ENCODE measurements around the gene HHAT.

The HHAT gene

DNA sequence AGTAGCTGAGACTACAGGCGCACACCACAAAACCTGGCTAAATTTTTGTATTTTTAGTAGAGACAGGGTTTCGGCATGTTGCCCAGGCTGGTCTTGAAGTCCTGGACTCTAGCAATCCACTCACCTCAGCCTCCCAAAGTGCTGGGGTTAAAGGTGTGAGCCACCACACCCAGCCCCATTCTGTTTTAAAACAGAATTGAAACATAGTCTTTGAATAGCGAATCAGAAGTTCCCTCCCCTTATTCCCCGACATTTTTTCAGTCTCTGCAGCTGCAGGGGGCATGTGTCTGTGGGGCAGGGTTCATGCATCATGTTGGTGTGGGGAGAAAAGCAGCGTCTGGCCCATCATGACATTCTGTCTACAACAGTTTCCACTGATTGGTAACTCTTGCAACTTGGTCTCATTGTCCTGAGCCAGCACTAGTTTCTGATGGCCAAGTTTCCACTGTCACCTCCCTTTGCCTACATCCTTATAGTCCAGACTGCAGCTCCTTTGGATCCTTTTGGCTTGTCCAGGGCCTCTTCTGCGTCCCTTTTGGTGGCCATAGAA is 15.6 kb upstream of the HHAT start:
- Histone ChIP-seq H3K79me2 (ENCODE audit: insufficient read depth, low read length) (no peaks in the 10 kb centered on the region), H3K27ac (ENCODE audit: low read length) (no peak overlapping the region), H3K36me3 (ENCODE audit: insufficient read depth, low read length) (no peaks in the 10 kb centered on the region), H3K4me3 (ENCODE audit: low read depth in 1 of 2, low read length in 2 of 2) (no peak overlapping the region), H3K4me2 (ENCODE audit: insufficient read depth, low read length) (no peak overlapping the region), H2AFZ (ENCODE audit: low read depth, low read length) (no peak overlapping the region), H3K4me1 (ENCODE audit: insufficient read depth, low read length) (peaks cover 13% of the 10 kb centered on the region), H3K9me3 (ENCODE audit: insufficient read depth, low read length, severe bottlenecking) (no peaks in the 10 kb centered on the region), H3K27me3 (ENCODE audit: insufficient read depth, low read length, poor library complexity) (peaks cover 18% of the 10 kb centered on the region), H3K9ac (ENCODE audit: low read depth, low read length) (no peak overlapping the region), H4K20me1 (ENCODE audit: insufficient read depth, low read length) (no peaks in the 10 kb centered on the region)
- ATAC-seq (ENCODE audit: insufficient read depth, low read depth), result no peak
- DNase-seq, result no peak
- TF ChIP-seq, protein P1, sequence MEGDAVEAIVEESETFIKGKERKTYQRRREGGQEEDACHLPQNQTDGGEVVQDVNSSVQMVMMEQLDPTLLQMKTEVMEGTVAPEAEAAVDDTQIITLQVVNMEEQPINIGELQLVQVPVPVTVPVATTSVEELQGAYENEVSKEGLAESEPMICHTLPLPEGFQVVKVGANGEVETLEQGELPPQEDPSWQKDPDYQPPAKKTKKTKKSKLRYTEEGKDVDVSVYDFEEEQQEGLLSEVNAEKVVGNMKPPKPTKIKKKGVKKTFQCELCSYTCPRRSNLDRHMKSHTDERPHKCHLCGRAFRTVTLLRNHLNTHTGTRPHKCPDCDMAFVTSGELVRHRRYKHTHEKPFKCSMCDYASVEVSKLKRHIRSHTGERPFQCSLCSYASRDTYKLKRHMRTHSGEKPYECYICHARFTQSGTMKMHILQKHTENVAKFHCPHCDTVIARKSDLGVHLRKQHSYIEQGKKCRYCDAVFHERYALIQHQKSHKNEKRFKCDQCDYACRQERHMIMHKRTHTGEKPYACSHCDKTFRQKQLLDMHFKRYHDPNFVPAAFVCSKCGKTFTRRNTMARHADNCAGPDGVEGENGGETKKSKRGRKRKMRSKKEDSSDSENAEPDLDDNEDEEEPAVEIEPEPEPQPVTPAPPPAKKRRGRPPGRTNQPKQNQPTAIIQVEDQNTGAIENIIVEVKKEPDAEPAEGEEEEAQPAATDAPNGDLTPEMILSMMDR (IDR thresholded peaks at IDR 0.05; ENCODE audit: borderline replicate concordance, extremely low read depth, low read length, poor library complexity, severe bottlenecking), result no peak
- TF ChIP-seq EZH2 (IDR thresholded peaks at IDR 0.05; ENCODE audit: borderline replicate concordance, low read depth, low read length, severe bottlenecking), result no peak

- H3K4me2 ChIP-seq (ENCODE audit: insufficient read depth, low read length), result no peak overlapping the region
- no peak for TF ChIP-seq EZH2 (IDR thresholded peaks at IDR 0.05; ENCODE audit: borderline replicate concordance, low read depth, low read length, severe bottlenecking)
- TF ChIP-seq, protein P1 (IDR thresholded peaks at IDR 0.05; ENCODE audit: borderline replicate concordance, extremely low read depth, low read length, poor library complexity, severe bottlenecking), result no peak
- no peak for ATAC-seq (ENCODE audit: insufficient read depth, low read depth)
Observed at GRCh38 chr1:210313921-210314320, 14.8 kb upstream of the HHAT start.

GRCh38 chr1:210315529-210315928 is 13.2 kb upstream of the HHAT start:
- H3K4me1 ChIP-seq (ENCODE audit: insufficient read depth, low read length), result peaks cover 12% of the 10 kb centered on the region
- TF ChIP-seq EZH2 (IDR thresholded peaks at IDR 0.05; ENCODE audit: borderline replicate concordance, low read depth, low read length, severe bottlenecking), result no peak
- TF ChIP-seq, protein P1 (IDR thresholded peaks at IDR 0.05; ENCODE audit: borderline replicate concordance, extremely low read depth, low read length, poor library complexity, severe bottlenecking), result no peak
- H3K27me3 ChIP-seq (ENCODE audit: insufficient read depth, low read length, poor library complexity), result peaks cover 8% of the 10 kb centered on the region
- no peaks in the 10 kb centered on the region for H3K79me2 ChIP-seq (ENCODE audit: insufficient read depth, low read length)
- H4K20me1 ChIP-seq (ENCODE audit: insufficient read depth, low read length), result no peaks in the 10 kb centered on the region
- H3K27ac ChIP-seq (ENCODE audit: low read length), result no peak overlapping the region
- DNase-seq, result no peak
- H3K4me3 ChIP-seq (ENCODE audit: low read depth in 1 of 2, low read length in 2 of 2), result no peak overlapping the region
- no peak overlapping the region for H2AFZ ChIP-seq (ENCODE audit: low read depth, low read length)
- no peak for ATAC-seq (ENCODE audit: insufficient read depth, low read depth)
- no peaks in the 10 kb centered on the region for H3K36me3 ChIP-seq (ENCODE audit: insufficient read depth, low read length)
- H3K9ac ChIP-seq (ENCODE audit: low read depth, low read length), result no peak overlapping the region
- no peaks in the 10 kb centered on the region for H3K9me3 ChIP-seq (ENCODE audit: insufficient read depth, low read length, severe bottlenecking)
- H3K4me2 ChIP-seq (ENCODE audit: insufficient read depth, low read length), result no peak overlapping the region

More at GRCh38 chr1:210313921-210314320, 14.8 kb upstream of the HHAT start:
- Histone ChIP-seq H3K9ac (ENCODE audit: low read depth, low read length) (no peak overlapping the region), H3K36me3 (ENCODE audit: insufficient read depth, low read length) (no peaks in the 10 kb centered on the region), H3K4me1 (ENCODE audit: insufficient read depth, low read length) (peaks cover 13% of the 10 kb centered on the region), H3K27me3 (ENCODE audit: insufficient read depth, low read length, poor library complexity) (peaks cover 18% of the 10 kb centered on the region), H3K27ac (ENCODE audit: low read length) (no peak overlapping the region), H3K9me3 (ENCODE audit: insufficient read depth, low read length, severe bottlenecking) (no peaks in the 10 kb centered on the region), H3K79me2 (ENCODE audit: insufficient read depth, low read length) (no peaks in the 10 kb centered on the region), H2AFZ (ENCODE audit: low read depth, low read length) (no peak overlapping the region), H3K4me3 (ENCODE audit: low read depth in 1 of 2, low read length in 2 of 2) (no peak overlapping the region), H4K20me1 (ENCODE audit: insufficient read depth, low read length) (no peaks in the 10 kb centered on the region)
- no peak for DNase-seq
